Endothelial cell of umbilical vein (primary cell): Measurements from ENCODE around the gene WNT11. TPM values are rescaled to one million over a fixed set of nuclear protein-coding genes. Genes with fewer than 3 reads are reported as not detected.

Experiments
- BruUV-seq: library from RNA; stranded (reverse); fragments of 400-500 nt; replicated peaks from 2 replicates; lab custom pipeline; 2021; lab: Mats Ljungman, UMichigan
- CTCF ChIA-PET: fragments of 300-600, 350-600 bp; sonication (Branson Sonifier 250); formaldehyde crosslinking; loops from one replicate; lab custom pipeline; 2021; ENCODE audit warnings: antibody characterized with exemption, inconsistent platforms; lab: Charles Lee
- POLR2A ChIA-PET: fragments of 300-600, 350-600 bp; sonication (Branson Sonifier 250); formaldehyde crosslinking; loops from one replicate; lab custom pipeline; 2021; ENCODE audit warnings: antibody characterized with exemption, inconsistent platforms; lab: Charles Lee
- DNase-seq: peaks from one replicate; pipeline ENCODE4 v3.0.0-alpha.2; 2011; ENCODE audit warnings: low read depth, low spot score
- FAIRE-seq: peaks from 2 replicates; lab custom pipeline; 2011; peaks lifted over from hg19 to GRCh38; lab: Jason Lieb, UNC
- H2AFZ ChIP-seq: 2 replicates; pipeline ENCODE4 v1.6.0; 2012; ENCODE audit warnings: low read depth, low read length, control low read depth, inconsistent platforms
- H3K27ac ChIP-seq: 2 replicates; pipeline ENCODE4 v1.5.1; 2011; ENCODE audit warnings: low read depth, mild to moderate bottlenecking, control low read depth, low read length, moderate library complexity; ENCODE audit not compliant: insufficient read depth
- H3K27me3 ChIP-seq, 2 experiments: 2 replicates each; pipeline versions ENCODE4 v1.6.0 to v1.6.1; 2011; ENCODE audit warnings: low read length in 2 of 2, mixed read lengths in 1 of 2; ENCODE audit not compliant: control insufficient read depth in 2 of 2, insufficient read depth in 2 of 2
- H3K36me3 ChIP-seq, 2 experiments: 2 replicates in 1 of 2; 3 replicates in 1 of 2; pipeline ENCODE4 v1.5.1; 2011; ENCODE audit warnings: low read length in 2 of 2, mild to moderate bottlenecking in 1 of 2, moderate library complexity in 1 of 2; ENCODE audit not compliant: control insufficient read depth in 2 of 2, insufficient read depth in 2 of 2; ENCODE audit errors: extremely low read depth in 1 of 2
- H3K4me1 ChIP-seq: 3 replicates; pipeline ENCODE4 v1.5.1; 2011; ENCODE audit warnings: mild to moderate bottlenecking, low read length; ENCODE audit not compliant: control insufficient read depth, insufficient read depth; ENCODE audit errors: extremely low read depth
- H3K4me2 ChIP-seq: 2 replicates; pipeline ENCODE4 v1.6.1; 2011; ENCODE audit warnings: low read length, control low read depth, mixed read lengths; ENCODE audit not compliant: insufficient read depth
- H3K4me3 ChIP-seq, 3 experiments: fragments of 200-600 bp in 1 of 3; sonication (generic), shearing (Covaris generic) in 1 of 3; replicated peaks in 1 of 3; 2 replicates each; pipeline ENCODE4 v1.5.1; 2011 to 2016; ENCODE audit warnings: control low read depth in 3 of 3, low read length in 3 of 3, mild to moderate bottlenecking in 2 of 3, inconsistent platforms in 1 of 3, low read depth in 1 of 3, moderate library complexity in 1 of 3; ENCODE audit not compliant: insufficient read depth in 1 of 3
- H3K79me2 ChIP-seq: 2 replicates; pipeline ENCODE4 v1.6.0; 2012; ENCODE audit warnings: low read length, inconsistent platforms; ENCODE audit not compliant: control insufficient read depth, insufficient read depth
- H3K9ac ChIP-seq: replicated peaks from 2 replicates; pipeline ENCODE3; 2011; ENCODE audit warnings: low read length, control low read depth; ENCODE audit not compliant: insufficient read depth; ENCODE audit errors: extremely low read depth
- H3K9me1 ChIP-seq: replicated peaks from 3 replicates; pipeline ENCODE4 v1.6.0; 2011; ENCODE audit warnings: mild to moderate bottlenecking, low read length; ENCODE audit not compliant: control insufficient read depth, insufficient read depth; ENCODE audit errors: extremely low read depth
- H3K9me3 ChIP-seq: replicated peaks from 2 replicates; pipeline ENCODE4 v1.5.1; 2012; ENCODE audit warnings: low read length, inconsistent platforms; ENCODE audit not compliant: control insufficient read depth, insufficient read depth
- H4K20me1 ChIP-seq: replicated peaks from 2 replicates; pipeline ENCODE3; 2011; ENCODE audit warnings: mild to moderate bottlenecking, low read length; ENCODE audit not compliant: control insufficient read depth, insufficient read depth; ENCODE audit errors: extremely low read depth
- EZH2 ChIP-seq: IDR thresholded peaks from 2 replicates; pipeline ENCODE4 v1.6.1; 2012; ENCODE audit warnings: borderline replicate concordance, low read depth, mild to moderate bottlenecking, moderate library complexity, low read length, inconsistent platforms; ENCODE audit not compliant: severe bottlenecking
- FOS ChIP-seq: IDR thresholded peaks from 2 replicates; pipeline ENCODE4 v1.6.1; 2011; ENCODE audit warnings: mild to moderate bottlenecking, low read length, moderate library complexity, borderline replicate concordance; ENCODE audit not compliant: insufficient read depth
- GATA2 ChIP-seq: IDR thresholded peaks from 2 replicates; pipeline ENCODE4 v1.7.0; 2011; ENCODE audit warnings: low read depth, mild to moderate bottlenecking, moderate library complexity, mixed read lengths, low read length; ENCODE audit not compliant: insufficient read length, insufficient read depth
- JUN ChIP-seq: IDR thresholded peaks from 2 replicates; pipeline ENCODE4 v1.6.1; 2011; ENCODE audit warnings: borderline replicate concordance, low read depth; ENCODE audit not compliant: insufficient read length, insufficient read depth
- MYC ChIP-seq: IDR thresholded peaks from one replicate; pipeline ENCODE4 v1.6.1; 2011; ENCODE audit warnings: mild to moderate bottlenecking, low read depth, low read length
- POLR2A ChIP-seq: IDR thresholded peaks from 2 replicates; pipeline ENCODE4 v1.6.1; 2012; ENCODE audit warnings: low read depth, mild to moderate bottlenecking, control low read depth, low read length
- POLR2AphosphoS5 ChIP-seq: IDR thresholded peaks from 2 replicates; pipeline ENCODE4 v1.6.1; 2012; ENCODE audit warnings: low read depth, mild to moderate bottlenecking, control low read depth, low read length, moderate library complexity; ENCODE audit not compliant: insufficient read depth
- dilution Hi-C: fragments of 300-500 bp; cut with MboI; formaldehyde crosslinking; loops from one replicate; pipeline ENCODE4 v1.15.0; 2019; ENCODE audit warnings: low sequenced_read_pairs; ENCODE audit not compliant: extremely low pct_ligation_motif_present
- intact Hi-C: fragments of 100-400 bp; cut with micrococcal nuclease; formaldehyde crosslinking; loops from one replicate; pipeline ENCODE4 v1.10.0; 2022
- polyA plus RNA-seq, 4 experiments: library from polyadenylated mRNA; depleted of rRNA in 3 of 4; stranded (reverse) in 3 of 4; unstranded in 1 of 4; fragments of >200 nt; gene quantifications; 2 replicates each; pipeline versions ENCODE4 v1.2.1 to v1.2.3, GENCODE V29; 2011 to 2012; ENCODE audit warnings: missing spikeins in 1 of 4
- total RNA-seq: library from RNA; stranded (reverse); gene quantifications from 2 replicates; pipeline ENCODE4 v1.2.3, GENCODE V29; 2021
- TF ChIP-seq, protein P1 (sequence below), 2 donors: IDR thresholded peaks; 1 replicate in 1 of 2; 2 replicates in 1 of 2; pipeline ENCODE4 v1.5.1; 2011; ENCODE audit warnings: low read length in 2 of 2, mild to moderate bottlenecking in 2 of 2, moderate library complexity in 2 of 2, control low read depth in 1 of 2, inconsistent platforms in 1 of 2, low read depth in 1 of 2; ENCODE audit not compliant: insufficient read depth in 1 of 2; ENCODE audit errors: extremely low read depth in 1 of 2
- TF ChIP-seq, protein P2 (sequence below): IDR thresholded peaks from 2 replicates; pipeline ENCODE4 v1.6.1; 2011; ENCODE audit not compliant: insufficient read depth, insufficient read length

WNT11 gene
- total and polyA plus RNA-seq, 2 donors (not counting 3 experiments of a cell fraction or from before 2014, with no cell fraction given) = not detected

DNA sequence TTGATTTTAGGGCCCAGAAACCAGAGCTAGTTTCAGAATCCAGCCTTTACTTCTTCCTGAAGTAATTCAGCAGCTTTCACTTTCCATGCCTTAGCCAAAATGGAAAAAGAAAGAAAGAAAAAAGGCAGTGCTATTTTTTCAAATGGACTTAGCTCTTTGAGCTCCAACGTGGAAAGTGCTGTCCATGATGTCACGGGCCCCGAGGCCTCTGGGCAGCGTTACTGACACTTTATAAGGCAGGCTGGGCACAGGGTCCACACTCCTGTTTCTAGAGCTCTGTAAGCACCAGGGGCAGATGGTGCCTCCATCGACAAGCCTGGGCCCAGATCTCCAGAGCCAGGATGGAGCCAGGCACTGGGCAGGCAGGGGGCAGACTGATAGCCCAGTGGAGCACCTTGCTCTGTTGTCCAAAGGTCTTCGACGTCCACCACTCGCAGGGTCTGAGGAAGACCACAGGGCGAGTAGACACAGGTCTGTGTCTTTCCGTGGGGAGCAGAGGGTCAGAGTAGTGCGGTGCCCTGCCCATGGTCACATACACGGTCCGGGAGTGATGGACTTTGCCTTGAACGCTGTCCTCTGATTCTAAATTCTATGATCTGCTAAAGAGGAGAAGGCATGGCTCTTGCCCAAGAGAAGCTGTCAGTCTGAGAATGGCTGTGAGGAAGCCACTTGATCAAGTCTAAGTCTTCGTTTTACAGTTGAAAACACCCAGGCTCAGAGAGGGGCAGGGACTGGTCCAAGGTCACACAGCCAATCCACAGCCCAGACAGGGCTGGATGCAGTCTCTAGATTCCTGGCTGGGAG, 22.0 kb upstream of the WNT11 start:
- no peaks in the 10 kb centered on the region for H3K9me1 ChIP-seq
- no peak overlapping the region for H2AFZ ChIP-seq
- TF ChIP-seq FOS (no peak), JUN (no peak)
- ChIA-PET CTCF (interaction anchor here (0.7 kb wide), 1 partner anchor 21 kb away, joined by 3 read pairs; no protein-coding TSS in a partner anchor), POLR2A (no interaction called here)
- H3K4me2 ChIP-seq = no peak overlapping the region
- H3K4me1 ChIP-seq = no peaks in the 10 kb centered on the region
- H3K27ac ChIP-seq = no peak overlapping the region
- no peak overlapping the region for H3K9ac ChIP-seq
- FAIRE-seq (no peak), DNase-seq (no peak)
- intact Hi-C loops (no loop called here), dilution Hi-C loops (no loop called here)
- H3K27me3 ChIP-seq = no peaks in the 10 kb centered on the region
- no peaks in the 10 kb centered on the region for H4K20me1 ChIP-seq
- no peaks in the 10 kb centered on the region for H3K9me3 ChIP-seq
- H3K79me2 ChIP-seq = no peaks in the 10 kb centered on the region
- no peaks in the 10 kb centered on the region for H3K36me3 ChIP-seq
- BruUV-seq = no TSS peak
- no peak overlapping the region for H3K4me3 ChIP-seq

DNA sequence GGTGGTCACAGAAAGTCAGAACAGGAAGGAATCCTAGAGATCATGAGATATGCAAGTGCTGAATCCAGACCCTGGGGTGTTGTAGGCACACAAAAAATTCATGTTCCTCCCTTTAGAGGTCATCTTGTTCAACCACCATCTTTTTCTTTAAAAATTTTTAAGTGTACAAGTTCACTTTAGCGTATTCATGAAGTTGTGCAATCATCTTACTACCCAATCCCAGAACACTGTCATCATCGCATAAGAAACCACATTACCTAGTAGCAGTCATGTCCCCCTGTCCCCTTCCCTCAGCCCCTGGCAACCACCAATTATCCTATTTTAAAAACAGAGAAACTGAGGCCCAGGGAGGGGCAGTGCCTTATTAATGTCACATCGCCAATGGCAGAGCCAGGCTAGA, 20.3 kb upstream of the WNT11 start:
- no peaks in the 10 kb centered on the region for H3K36me3 ChIP-seq
- no peaks in the 10 kb centered on the region for H4K20me1 ChIP-seq
- no peak overlapping the region for H3K27ac ChIP-seq
- dilution Hi-C loops (no loop called here), intact Hi-C loops (no loop called here)
- H3K4me3 ChIP-seq = no peak overlapping the region
- BruUV-seq = no TSS peak
- POLR2A ChIA-PET = no interaction called here
- no peaks in the 10 kb centered on the region for H3K9me1 ChIP-seq
- no peaks in the 10 kb centered on the region for H3K4me1 ChIP-seq
- no peaks in the 10 kb centered on the region for H3K27me3 ChIP-seq
- FAIRE-seq (no peak), DNase-seq (no peak)
- H3K4me2 ChIP-seq = no peak overlapping the region
- no peak overlapping the region for H3K9ac ChIP-seq
- no peak overlapping the region for H2AFZ ChIP-seq
- TF ChIP-seq, protein P1, sequence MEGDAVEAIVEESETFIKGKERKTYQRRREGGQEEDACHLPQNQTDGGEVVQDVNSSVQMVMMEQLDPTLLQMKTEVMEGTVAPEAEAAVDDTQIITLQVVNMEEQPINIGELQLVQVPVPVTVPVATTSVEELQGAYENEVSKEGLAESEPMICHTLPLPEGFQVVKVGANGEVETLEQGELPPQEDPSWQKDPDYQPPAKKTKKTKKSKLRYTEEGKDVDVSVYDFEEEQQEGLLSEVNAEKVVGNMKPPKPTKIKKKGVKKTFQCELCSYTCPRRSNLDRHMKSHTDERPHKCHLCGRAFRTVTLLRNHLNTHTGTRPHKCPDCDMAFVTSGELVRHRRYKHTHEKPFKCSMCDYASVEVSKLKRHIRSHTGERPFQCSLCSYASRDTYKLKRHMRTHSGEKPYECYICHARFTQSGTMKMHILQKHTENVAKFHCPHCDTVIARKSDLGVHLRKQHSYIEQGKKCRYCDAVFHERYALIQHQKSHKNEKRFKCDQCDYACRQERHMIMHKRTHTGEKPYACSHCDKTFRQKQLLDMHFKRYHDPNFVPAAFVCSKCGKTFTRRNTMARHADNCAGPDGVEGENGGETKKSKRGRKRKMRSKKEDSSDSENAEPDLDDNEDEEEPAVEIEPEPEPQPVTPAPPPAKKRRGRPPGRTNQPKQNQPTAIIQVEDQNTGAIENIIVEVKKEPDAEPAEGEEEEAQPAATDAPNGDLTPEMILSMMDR (IDR thresholded peaks at IDR 0.05; ENCODE audit: extremely low read depth in 1 of 2, insufficient read depth in 1 of 2, low read depth in 1 of 2, low read length in 2 of 2) = no peak
- no peak for TF ChIP-seq EZH2
- no peak for TF ChIP-seq POLR2A
- no peak for TF ChIP-seq MYC
- TF ChIP-seq, protein P2, sequence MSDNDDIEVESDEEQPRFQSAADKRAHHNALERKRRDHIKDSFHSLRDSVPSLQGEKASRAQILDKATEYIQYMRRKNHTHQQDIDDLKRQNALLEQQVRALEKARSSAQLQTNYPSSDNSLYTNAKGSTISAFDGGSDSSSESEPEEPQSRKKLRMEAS = no peak
- no peak for TF ChIP-seq JUN
- TF ChIP-seq GATA2 = no peak
- no peak for TF ChIP-seq POLR2AphosphoS5
- no peak for TF ChIP-seq FOS
- H3K9me3 ChIP-seq = no peaks in the 10 kb centered on the region
- H3K79me2 ChIP-seq = no peaks in the 10 kb centered on the region
- CTCF ChIA-PET = interaction anchor here (1.6 to 1.7 kb wide), 2 partner anchors 8 to 18 kb away, joined by 5 to 9 read pairs; no protein-coding TSS in a partner anchor
